PFSK-1 (cell line): ENCODE results near the gene PSAP.

Experiments
- FOXP2 ChIP-seq: optimal IDR thresholded peaks from 2 replicates; pipeline ENCODE3; 2011; ENCODE audit warnings: borderline replicate concordance, control low read depth, inconsistent platforms; ENCODE audit not compliant: insufficient read depth; ENCODE audit errors: extremely low read length, extremely low read depth
- POLR2AphosphoS5 ChIP-seq: IDR thresholded peaks from 2 replicates; pipeline ENCODE4 v1.6.1; 2012; ENCODE audit warnings: low read depth, mild to moderate bottlenecking, control low read depth, low read length, moderate library complexity
- SIN3A ChIP-seq: IDR thresholded peaks from 2 replicates; pipeline ENCODE4 v1.6.1; 2012; ENCODE audit warnings: mild to moderate bottlenecking, low read length, moderate library complexity, borderline replicate concordance; ENCODE audit not compliant: insufficient read depth
- TAF1 ChIP-seq: IDR thresholded peaks from 2 replicates; pipeline ENCODE4 v1.6.1; 2012; ENCODE audit warnings: low read length, control low read depth, borderline replicate concordance; ENCODE audit not compliant: insufficient read depth
- TF ChIP-seq, protein P1 (sequence below), 2 experiments: IDR thresholded peaks; 2 replicates each; pipeline versions ENCODE4 v1.6.1 to v1.8.0; 2011 to 2012; ENCODE audit warnings: low read depth in 2 of 2, low read length in 2 of 2, control low read depth in 1 of 2, inconsistent platforms in 1 of 2, mild to moderate bottlenecking in 1 of 2, moderate library complexity in 1 of 2; ENCODE audit not compliant: insufficient read depth in 1 of 2

PSAP gene

DNA sequence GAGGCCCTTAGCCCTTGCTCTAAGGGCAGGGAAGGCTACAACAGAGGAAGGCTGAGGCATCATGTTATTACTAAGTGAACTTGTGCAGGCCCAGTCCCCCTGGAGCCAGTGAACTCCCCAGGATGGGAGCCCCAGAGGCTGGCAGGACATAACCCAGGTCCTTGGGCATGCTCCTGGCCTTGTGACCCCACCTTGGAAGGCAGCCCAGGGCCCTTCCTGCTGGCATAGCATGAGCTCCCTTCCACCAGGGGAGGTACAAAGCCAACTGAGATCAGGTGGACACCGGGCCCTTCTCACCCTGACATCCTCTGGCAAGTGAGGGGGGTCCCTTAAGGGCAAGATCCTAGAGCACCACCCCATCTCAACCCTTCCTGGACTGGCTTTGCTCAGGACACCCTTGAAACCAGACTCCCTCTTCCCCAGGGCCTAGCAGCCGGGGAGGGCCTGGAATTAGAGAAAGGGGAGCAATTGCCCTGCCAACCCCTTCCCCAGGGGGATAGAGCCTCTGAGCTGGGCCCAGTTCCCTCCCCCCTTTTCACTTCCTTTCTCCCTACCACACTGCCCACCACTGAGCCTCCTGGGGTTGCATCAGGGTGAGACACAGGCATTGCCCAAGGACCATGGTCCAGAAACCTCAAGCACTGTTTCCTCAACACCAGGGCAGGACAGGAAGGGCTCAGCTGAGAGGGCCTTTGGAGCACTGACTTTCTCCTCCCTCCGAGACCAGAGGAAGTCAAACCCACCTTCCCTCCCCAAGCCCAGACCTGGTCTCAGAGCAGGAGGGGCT lies 75.9 kb downstream of the PSAP start:
- TF ChIP-seq, protein P1, sequence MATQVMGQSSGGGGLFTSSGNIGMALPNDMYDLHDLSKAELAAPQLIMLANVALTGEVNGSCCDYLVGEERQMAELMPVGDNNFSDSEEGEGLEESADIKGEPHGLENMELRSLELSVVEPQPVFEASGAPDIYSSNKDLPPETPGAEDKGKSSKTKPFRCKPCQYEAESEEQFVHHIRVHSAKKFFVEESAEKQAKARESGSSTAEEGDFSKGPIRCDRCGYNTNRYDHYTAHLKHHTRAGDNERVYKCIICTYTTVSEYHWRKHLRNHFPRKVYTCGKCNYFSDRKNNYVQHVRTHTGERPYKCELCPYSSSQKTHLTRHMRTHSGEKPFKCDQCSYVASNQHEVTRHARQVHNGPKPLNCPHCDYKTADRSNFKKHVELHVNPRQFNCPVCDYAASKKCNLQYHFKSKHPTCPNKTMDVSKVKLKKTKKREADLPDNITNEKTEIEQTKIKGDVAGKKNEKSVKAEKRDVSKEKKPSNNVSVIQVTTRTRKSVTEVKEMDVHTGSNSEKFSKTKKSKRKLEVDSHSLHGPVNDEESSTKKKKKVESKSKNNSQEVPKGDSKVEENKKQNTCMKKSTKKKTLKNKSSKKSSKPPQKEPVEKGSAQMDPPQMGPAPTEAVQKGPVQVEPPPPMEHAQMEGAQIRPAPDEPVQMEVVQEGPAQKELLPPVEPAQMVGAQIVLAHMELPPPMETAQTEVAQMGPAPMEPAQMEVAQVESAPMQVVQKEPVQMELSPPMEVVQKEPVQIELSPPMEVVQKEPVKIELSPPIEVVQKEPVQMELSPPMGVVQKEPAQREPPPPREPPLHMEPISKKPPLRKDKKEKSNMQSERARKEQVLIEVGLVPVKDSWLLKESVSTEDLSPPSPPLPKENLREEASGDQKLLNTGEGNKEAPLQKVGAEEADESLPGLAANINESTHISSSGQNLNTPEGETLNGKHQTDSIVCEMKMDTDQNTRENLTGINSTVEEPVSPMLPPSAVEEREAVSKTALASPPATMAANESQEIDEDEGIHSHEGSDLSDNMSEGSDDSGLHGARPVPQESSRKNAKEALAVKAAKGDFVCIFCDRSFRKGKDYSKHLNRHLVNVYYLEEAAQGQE (IDR thresholded peaks at IDR 0.05; ENCODE audit: insufficient read depth in 1 of 2, low read depth in 2 of 2, low read length in 2 of 2): no peak
- no peak for TF ChIP-seq TAF1
- no peak for TF ChIP-seq SIN3A
- TF ChIP-seq POLR2AphosphoS5: no peak
- TF ChIP-seq FOXP2: no peak

DNA sequence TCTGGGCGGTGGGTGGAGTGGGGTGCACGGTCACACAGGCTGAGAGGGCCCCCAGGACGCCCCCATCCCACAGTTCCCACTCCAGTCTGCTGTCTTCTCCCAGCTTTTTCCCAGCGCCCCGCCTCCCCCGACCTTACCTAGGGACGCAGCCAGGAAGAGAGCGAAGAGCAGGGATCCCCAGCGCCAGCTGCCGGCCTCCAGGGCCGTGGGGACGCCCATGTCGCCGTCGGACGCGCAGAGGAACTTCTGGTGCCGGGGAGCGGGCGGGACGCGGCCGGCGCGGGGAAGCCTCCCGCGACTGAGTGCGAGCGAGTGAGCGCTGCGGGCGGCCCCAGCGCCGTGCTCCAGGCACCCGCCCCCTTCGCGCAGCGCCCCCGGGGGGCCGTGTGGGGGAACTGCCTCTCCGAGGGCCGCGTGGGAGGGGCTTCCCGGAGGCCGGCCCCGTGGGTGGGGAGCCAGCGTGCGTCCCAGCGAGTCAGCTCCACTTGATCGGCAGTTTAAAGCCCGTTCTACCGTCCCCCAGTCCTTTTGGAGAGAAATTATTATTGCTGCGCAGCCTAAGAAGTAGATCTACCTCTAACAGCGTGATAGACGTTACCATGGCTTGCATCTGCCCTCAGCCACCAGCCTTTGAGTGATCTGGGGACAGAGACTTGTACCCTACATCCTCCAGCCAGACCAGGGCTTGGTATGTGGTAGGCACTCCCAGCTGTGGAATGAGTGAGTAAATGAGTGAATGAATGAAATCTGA lies 77.7 kb downstream of the PSAP start, which contains the start of gene VSIR:
Gene VSIR (minus strand): TSS at position 300 of the 751 bp plus-strand sequence. CDS start 81 bp downstream, at position 219.
- TF ChIP-seq FOXP2 (no peak), POLR2AphosphoS5 (no peak), TAF1 (no peak), SIN3A (no peak)
- TF ChIP-seq, protein P1 (IDR thresholded peaks at IDR 0.05; ENCODE audit: insufficient read depth in 1 of 2, low read depth in 2 of 2, low read length in 2 of 2): no peak

DNA sequence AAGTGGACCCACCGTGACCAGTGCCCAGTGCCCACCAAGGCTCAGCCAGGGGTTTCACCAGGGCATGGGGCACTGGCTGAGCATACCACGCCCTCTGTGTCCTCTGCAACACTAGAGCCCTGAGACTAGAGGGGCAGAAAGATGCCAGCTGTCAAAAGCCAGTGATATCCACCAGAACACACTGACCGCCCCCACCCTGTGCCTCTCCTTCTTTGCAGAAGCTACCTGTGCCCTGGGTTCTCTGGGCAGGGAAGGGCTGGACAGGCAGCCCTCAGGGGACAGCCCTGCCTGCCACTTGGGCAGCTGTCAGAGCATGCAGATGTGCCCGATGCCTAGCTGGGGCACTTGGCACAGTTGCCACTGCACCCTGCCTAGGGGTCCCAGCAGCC lies 78.2 kb downstream of the PSAP start:
- TF ChIP-seq FOXP2: no peak
- TF ChIP-seq, protein P1 (IDR thresholded peaks at IDR 0.05; ENCODE audit: insufficient read depth in 1 of 2, low read depth in 2 of 2, low read length in 2 of 2): no peak
- TF ChIP-seq SIN3A: no peak
- no peak for TF ChIP-seq POLR2AphosphoS5
- TF ChIP-seq TAF1: no peak

DNA sequence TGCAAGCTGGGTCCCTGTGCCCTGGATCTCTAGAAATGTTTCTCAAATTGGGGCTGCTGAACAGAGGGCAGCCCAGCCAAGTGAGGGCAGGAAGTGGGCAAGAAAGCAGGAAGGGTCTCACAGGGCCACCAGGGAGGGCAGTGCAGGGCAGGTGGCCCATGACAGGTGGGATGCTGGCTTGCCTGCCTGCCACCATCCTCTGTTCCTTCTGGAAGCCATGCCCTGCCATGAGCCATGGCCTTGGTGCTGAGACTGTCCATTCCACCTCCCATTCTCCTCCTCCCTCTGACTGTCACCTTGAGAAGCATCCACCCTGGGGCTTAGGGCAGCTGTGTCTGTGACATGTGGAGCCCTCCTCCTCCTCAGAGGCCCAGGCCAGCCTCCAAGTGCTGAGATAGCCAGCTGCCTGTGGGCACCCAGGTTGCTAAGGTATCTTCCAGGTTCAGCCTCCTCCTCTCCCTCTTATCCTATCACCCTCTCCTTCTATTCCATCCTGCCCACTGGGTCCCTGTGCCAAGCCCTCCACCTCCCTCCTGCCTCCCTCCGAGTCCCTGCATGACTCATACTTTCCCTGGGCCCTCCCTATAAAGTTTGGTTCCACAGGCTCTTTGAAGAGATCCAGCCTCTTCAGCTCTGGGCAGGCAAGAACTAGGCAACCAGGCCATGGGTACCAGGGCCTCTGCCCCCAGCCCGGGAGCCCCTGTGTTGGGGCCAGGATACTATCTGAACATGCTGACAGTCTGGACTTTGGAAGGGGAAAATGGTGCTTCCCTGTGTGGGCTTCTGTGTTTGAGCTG lies 79.0 kb downstream of the PSAP start:
- TF ChIP-seq POLR2AphosphoS5 (no peak), TAF1 (no peak), SIN3A (no peak), FOXP2 (no peak)
- TF ChIP-seq, protein P1 (IDR thresholded peaks at IDR 0.05; ENCODE audit: insufficient read depth in 1 of 2, low read depth in 2 of 2, low read length in 2 of 2): no peak
